ENCODE results near the gene DRC7. TPM values are rescaled to one million over a fixed set of nuclear protein-coding genes. Genes with fewer than 3 reads are reported as not detected.

Gene DRC7
- polyA plus RNA-seq, 1 of the 3 experiments (the other 2 are of a cell fraction), result 0.58 TPM

GRCh38 chr16:57701759-57702371, 7.3 kb downstream of the DRC7 start:
- Histone ChIP-seq H3K27me3 (ENCODE audit: insufficient read depth) (no peaks in the 10 kb centered on the region), H3K27ac (ENCODE audit: low read depth in 2 of 2, low read length in 1 of 2) (no peak overlapping the region), H3K4me2 (no peak overlapping the region), H3K9me2 (no peaks in the 10 kb centered on the region), H3K4me1 (ENCODE audit: control insufficient read depth in 1 of 2, insufficient read depth in 2 of 2, low read depth in 1 of 2, low read length in 1 of 2) (no peaks in the 10 kb centered on the region; a peak in 1 of 4 replicates), H3K4me3 (ENCODE audit: low read depth in 2 of 2, low read length in 1 of 2) (no peak overlapping the region), H2AFZ (ENCODE audit: low read depth) (no peak overlapping the region), H4K20me1 (ENCODE audit: insufficient read depth) (no peaks in the 10 kb centered on the region), H3K9me3 (no peaks in the 10 kb centered on the region), H3F3A (replicated peaks; ENCODE audit: insufficient read depth) (no peaks in the 10 kb centered on the region), H3K9ac (no peak overlapping the region), H3K79me2 (ENCODE audit: insufficient read depth) (no peaks in the 10 kb centered on the region), H3K36me3 (replicated peaks in 1 of 2; ENCODE audit: control insufficient read depth in 1 of 2, insufficient read depth in 2 of 2, low read length in 1 of 2) (no peaks in the 10 kb centered on the region)
- WGBS (ENCODE audit: low lambda C conversion rate), result 79% methylated on average over 8 of the region's 23 CpGs
- no peak for DNase-seq
- ChIA-PET POLR2A (no interaction called here), CTCF (interaction anchor here (0.8 to 1.2 kb wide), 2 partner anchors 53 to 126 kb away, joined by 3 read pairs; no protein-coding TSS in a partner anchor)
- TF ChIP-seq TAF1 (IDR thresholded peaks at IDR 0.05; ENCODE audit: borderline replicate concordance, low read depth, low read length), result no peak
- TF ChIP-seq CHD2 (IDR thresholded peaks at IDR 0.05; ENCODE audit: low read length, partially characterized antibody), result no peak
- no peak for TF ChIP-seq USF1 (IDR thresholded peaks at IDR 0.05; ENCODE audit: borderline replicate concordance, low read depth)
- TF ChIP-seq GABPA (IDR thresholded peaks at IDR 0.05; ENCODE audit: low read depth), result no peak
- no peak for TF ChIP-seq MXI1 (IDR thresholded peaks at IDR 0.05; ENCODE audit: low read depth, low read length)
- TF ChIP-seq TCF12 (IDR thresholded peaks at IDR 0.05), result no peak
- no peak for TF ChIP-seq REST (IDR thresholded peaks at IDR 0.05; ENCODE audit: low read depth, low read length)
- TF ChIP-seq, protein P1, sequence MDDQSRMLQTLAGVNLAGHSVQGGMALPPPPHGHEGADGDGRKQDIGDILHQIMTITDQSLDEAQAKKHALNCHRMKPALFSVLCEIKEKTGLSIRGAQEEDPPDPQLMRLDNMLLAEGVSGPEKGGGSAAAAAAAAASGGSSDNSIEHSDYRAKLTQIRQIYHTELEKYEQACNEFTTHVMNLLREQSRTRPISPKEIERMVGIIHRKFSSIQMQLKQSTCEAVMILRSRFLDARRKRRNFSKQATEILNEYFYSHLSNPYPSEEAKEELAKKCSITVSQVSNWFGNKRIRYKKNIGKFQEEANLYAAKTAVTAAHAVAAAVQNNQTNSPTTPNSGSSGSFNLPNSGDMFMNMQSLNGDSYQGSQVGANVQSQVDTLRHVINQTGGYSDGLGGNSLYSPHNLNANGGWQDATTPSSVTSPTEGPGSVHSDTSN (IDR thresholded peaks at IDR 0.05), result no peak
- no peak for TF ChIP-seq EZH2phosphoT487 (IDR thresholded peaks at IDR 0.05; ENCODE audit: borderline replicate concordance, low read depth)
- no peak for TF ChIP-seq JUND (IDR thresholded peaks at IDR 0.05)
- no peak for TF ChIP-seq RAD21 (IDR thresholded peaks at IDR 0.05; ENCODE audit: low read length)
- no peak for TF ChIP-seq GATA2 (CRISPR knock-in tag; IDR thresholded peaks at IDR 0.05)
- TF ChIP-seq MEF2A (IDR thresholded peaks at IDR 0.05; ENCODE audit: borderline replicate concordance, low read depth), result no peak
